C4-2B (cell line): ENCODE results near the gene GABRR1.

Experiments used
- ZFX ChIP-seq: fragments of 450-650 bp; IDR thresholded peaks from 2 replicates; pipeline ENCODE4 v1.6.1; 2017
- TF ChIP-seq, protein P1 (sequence below): fragments of 450-650 bp; conservative IDR thresholded peaks from 2 replicates; pipeline ENCODE4 v1.5.1; 2017; ENCODE audit warnings: mild to moderate bottlenecking

DNA sequence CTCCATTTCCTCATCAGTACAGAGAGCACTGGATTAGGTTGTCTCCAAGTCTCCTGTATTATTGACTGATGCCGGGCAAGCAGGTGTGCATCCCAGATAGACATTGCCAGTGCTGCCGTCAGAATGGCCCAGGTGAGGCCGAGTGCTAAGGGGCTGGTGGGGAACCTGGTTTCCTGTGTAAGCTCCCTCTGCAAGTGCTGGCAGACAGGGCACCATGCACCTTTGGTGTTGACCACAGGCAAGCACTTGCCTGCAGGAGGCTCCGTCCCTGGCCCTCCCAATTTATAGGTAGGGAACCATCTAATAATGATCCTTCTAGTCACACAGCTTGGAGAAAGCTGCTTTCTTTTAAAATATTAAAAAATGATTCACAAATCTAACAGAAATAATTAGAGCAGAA lies 747 bp downstream of the GABRR1 start:
- TF ChIP-seq, protein P1, sequence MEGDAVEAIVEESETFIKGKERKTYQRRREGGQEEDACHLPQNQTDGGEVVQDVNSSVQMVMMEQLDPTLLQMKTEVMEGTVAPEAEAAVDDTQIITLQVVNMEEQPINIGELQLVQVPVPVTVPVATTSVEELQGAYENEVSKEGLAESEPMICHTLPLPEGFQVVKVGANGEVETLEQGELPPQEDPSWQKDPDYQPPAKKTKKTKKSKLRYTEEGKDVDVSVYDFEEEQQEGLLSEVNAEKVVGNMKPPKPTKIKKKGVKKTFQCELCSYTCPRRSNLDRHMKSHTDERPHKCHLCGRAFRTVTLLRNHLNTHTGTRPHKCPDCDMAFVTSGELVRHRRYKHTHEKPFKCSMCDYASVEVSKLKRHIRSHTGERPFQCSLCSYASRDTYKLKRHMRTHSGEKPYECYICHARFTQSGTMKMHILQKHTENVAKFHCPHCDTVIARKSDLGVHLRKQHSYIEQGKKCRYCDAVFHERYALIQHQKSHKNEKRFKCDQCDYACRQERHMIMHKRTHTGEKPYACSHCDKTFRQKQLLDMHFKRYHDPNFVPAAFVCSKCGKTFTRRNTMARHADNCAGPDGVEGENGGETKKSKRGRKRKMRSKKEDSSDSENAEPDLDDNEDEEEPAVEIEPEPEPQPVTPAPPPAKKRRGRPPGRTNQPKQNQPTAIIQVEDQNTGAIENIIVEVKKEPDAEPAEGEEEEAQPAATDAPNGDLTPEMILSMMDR = no peak
- no peak for TF ChIP-seq ZFX
